Measurements from ENCODE around the gene PLA2G2C.

The PLA2G2C gene

GRCh38 chr1:20126041-20126805 lies 60.1 kb downstream of the PLA2G2C start:
- no peak for DNase-seq

- DNase-seq = no peak
Measured at GRCh38 chr1:20125100-20125499, 61.2 kb downstream of the PLA2G2C start.

- DNase-seq = peak; percentile 34
Measured at GRCh38 chr1:20124456-20125057, 61.8 kb downstream of the PLA2G2C start.

- DNase-seq = no peak
Measured at GRCh38 chr1:20123722-20124455, 62.4 kb downstream of the PLA2G2C start.

- DNase-seq = no peak
Measured at GRCh38 chr1:20120796-20121195, 65.5 kb downstream of the PLA2G2C start.

- DNase-seq = no peak
Measured at GRCh38 chr1:20119347-20119746, 67.0 kb downstream of the PLA2G2C start, which contains the start of gene PLA2G2D. PLA2G2D (minus strand) TSS chr1:20119536; CDS start chr1:20119498, 38 bp downstream.

GRCh38 chr1:20117236-20117635 lies 69.1 kb downstream of the PLA2G2C start:
- no peak for DNase-seq

- DNase-seq = no peak
Measured at GRCh38 chr1:20115916-20116315, 70.4 kb downstream of the PLA2G2C start.

- no peak for DNase-seq
Measured at GRCh38 chr1:20115479-20115878, 70.8 kb downstream of the PLA2G2C start.

GRCh38 chr1:20114021-20114648 lies 72.2 kb downstream of the PLA2G2C start:
- DNase-seq = no peak
